Endodermal cell (in vitro differentiated cells): Measurements from ENCODE around the gene ZNF536. TPM values are rescaled to one million over a fixed set of nuclear protein-coding genes. Genes with fewer than 3 reads are reported as not detected.

Experiments used
- DNase-seq: peaks from one replicate; pipeline ENCODE4 v3.0.0-alpha.2; 2017
- H3K27ac ChIP-seq: 2 replicates; pipeline ENCODE4 v1.5.1; 2013; ENCODE audit warnings: mild to moderate bottlenecking, low read depth, low read length, moderate library complexity
- H3K27me3 ChIP-seq: 2 replicates; pipeline ENCODE4 v1.6.1; 2013; ENCODE audit warnings: mild to moderate bottlenecking, low read length, moderate library complexity; ENCODE audit not compliant: insufficient read depth, control insufficient read depth, poor library complexity, severe bottlenecking
- H3K36me3 ChIP-seq: 2 replicates; pipeline ENCODE4 v1.7.0; 2013; ENCODE audit warnings: mild to moderate bottlenecking, low read length, moderate library complexity; ENCODE audit not compliant: control insufficient read depth, insufficient read depth
- H3K4me1 ChIP-seq: one replicate; pipeline ENCODE4 v1.7.0; 2013; ENCODE audit warnings: low read length; ENCODE audit not compliant: control insufficient read depth, insufficient read depth
- H3K4me3 ChIP-seq: 2 replicates; pipeline ENCODE4 v1.5.1; 2013; ENCODE audit warnings: mild to moderate bottlenecking, low read length, moderate library complexity
- H3K9ac ChIP-seq: 2 replicates; pipeline ENCODE4 v1.6.1; 2013; ENCODE audit warnings: mild to moderate bottlenecking, low read length, moderate library complexity; ENCODE audit not compliant: poor library complexity, severe bottlenecking; ENCODE audit errors: extremely low read depth
- H3K9me3 ChIP-seq: 2 replicates; pipeline ENCODE4 v1.6.1; 2013; ENCODE audit warnings: mild to moderate bottlenecking, low read length, moderate library complexity; ENCODE audit not compliant: control insufficient read depth
- H3K27ac Mint-ChIP-seq: 2 replicates; pipeline ENCODE4 v1.8.0; 2020; ENCODE audit warnings: mixed read lengths
- H3K27me3 Mint-ChIP-seq: 2 replicates; pipeline ENCODE4 v1.8.0; 2021; ENCODE audit warnings: mild to moderate bottlenecking, mixed read lengths; ENCODE audit not compliant: insufficient read depth
- H3K36me3 Mint-ChIP-seq: 2 replicates; pipeline ENCODE4 v1.8.0; 2020; ENCODE audit warnings: low read depth, mixed read lengths
- H3K4me1 Mint-ChIP-seq: 2 replicates; pipeline ENCODE4 v1.8.0; 2020; ENCODE audit warnings: mixed read lengths
- H3K4me3 Mint-ChIP-seq: 2 replicates; pipeline ENCODE4 v1.8.0; 2020; ENCODE audit warnings: mild to moderate bottlenecking, moderate library complexity, mixed read lengths
- H3K9me3 Mint-ChIP-seq: 2 replicates; pipeline ENCODE4 v1.8.0; 2020; ENCODE audit warnings: mild to moderate bottlenecking, mixed read lengths
- CTCF ChIP-seq: fragments of 200-600 bp; sonication (generic); conservative IDR thresholded peaks from 2 replicates; pipeline ENCODE4 v1.5.0; 2021; ENCODE audit warnings: antibody characterized with exemption, mild to moderate bottlenecking
- WGBS, 2 experiments: methylation state at CpG; one replicate each; pipeline versions ENCODE4 v1.1.5 to v1.1.7; 2013; ENCODE audit warnings: missing lambda C conversion rate in 2 of 2, mixed read lengths in 1 of 2; ENCODE audit not compliant: insufficient coverage in 1 of 2, insufficient read length in 1 of 2; 5-methylcytosine and 5-hydroxymethylcytosine counted together
- total RNA-seq, 2 donors: library from RNA; stranded (reverse); fragmentation: NEBNext Ultra II Directional in 1 of 2; extraction: Animal tissue kit (Norgen Biotek cat#: 25700) in 1 of 2; gene quantifications; 2 replicates in 1 of 2; 3 replicates in 1 of 2; pipeline ENCODE4 v1.2.1, GENCODE V29; 2021

Gene ZNF536
- total RNA-seq, 2 donors from 2014 or later, result not detected

GRCh38 chr19:30596813-30597399, 224.7 kb downstream of the ZNF536 start:
- H3K27ac Mint-ChIP-seq, result no peak overlapping the region
- no peak overlapping the region for H3K27ac ChIP-seq
- WGBS, 2 experiments, result 22 to 23% methylated on average over 4 to 8 of the region's 9 CpGs
- H3K27me3 Mint-ChIP-seq, result peaks cover 31% of the 10 kb centered on the region
- H3K36me3 Mint-ChIP-seq, result no peaks in the 10 kb centered on the region
- H3K9me3 ChIP-seq, result no peaks in the 10 kb centered on the region
- H3K9me3 Mint-ChIP-seq, result no peaks in the 10 kb centered on the region
- H3K4me3 ChIP-seq, result no peak overlapping the region
- H3K36me3 ChIP-seq, result no peaks in the 10 kb centered on the region
- H3K4me1 Mint-ChIP-seq, result peaks cover 10% of the 10 kb centered on the region
- peaks cover 36% of the 10 kb centered on the region for H3K27me3 ChIP-seq
- H3K9ac ChIP-seq, result no peak overlapping the region
- TF ChIP-seq CTCF, result no peak
- no peak overlapping the region for H3K4me3 Mint-ChIP-seq
- peak; percentile 78 for DNase-seq
- no peaks in the 10 kb centered on the region for H3K4me1 ChIP-seq

- Mint-ChIP-seq H3K4me3 (no peak overlapping the region), H3K27me3 (peaks cover 27% of the 10 kb centered on the region), H3K9me3 (no peaks in the 10 kb centered on the region), H3K27ac (no peak overlapping the region), H3K4me1 (peaks cover 10% of the 10 kb centered on the region), H3K36me3 (no peaks in the 10 kb centered on the region)
- H3K9me3 ChIP-seq, result no peaks in the 10 kb centered on the region
- peaks cover 33% of the 10 kb centered on the region for H3K27me3 ChIP-seq
- no peak overlapping the region for H3K9ac ChIP-seq
- no peak for TF ChIP-seq CTCF
- H3K4me3 ChIP-seq, result no peak overlapping the region
- DNase-seq, result no peak
- no peak overlapping the region for H3K27ac ChIP-seq
- H3K36me3 ChIP-seq, result no peaks in the 10 kb centered on the region
- H3K4me1 ChIP-seq, result no peaks in the 10 kb centered on the region
Measured at GRCh38 chr19:30598688-30599087, 226.5 kb downstream of the ZNF536 start.

GRCh38 chr19:30602661-30603350, 230.6 kb downstream of the ZNF536 start:
- WGBS, 2 experiments, result 89 to 94% methylated on average over 6 to 10 of the region's 10 CpGs
- H3K4me3 Mint-ChIP-seq, result no peak overlapping the region

More at GRCh38 chr19:30602661-30603350, 230.6 kb downstream of the ZNF536 start:
- DNase-seq, result no peak
- Histone ChIP-seq H3K4me1 (no peaks in the 10 kb centered on the region), H3K9me3 (no peaks in the 10 kb centered on the region), H3K36me3 (no peaks in the 10 kb centered on the region), H3K27ac (no peak overlapping the region), H3K4me3 (no peak overlapping the region), H3K27me3 (peaks cover 7% of the 10 kb centered on the region), H3K9ac (no peak overlapping the region)
- TF ChIP-seq CTCF, result no peak
- H3K36me3 Mint-ChIP-seq, result no peaks in the 10 kb centered on the region
- H3K9me3 Mint-ChIP-seq, result no peaks in the 10 kb centered on the region
- H3K4me1 Mint-ChIP-seq, result no peaks in the 10 kb centered on the region
- H3K27me3 Mint-ChIP-seq, result peaks cover 9% of the 10 kb centered on the region
- H3K27ac Mint-ChIP-seq, result no peak overlapping the region
